SW 1271 (cell line): ENCODE data around the gene CBLIF.
"Not testable (repeated sequence)": the region's sequence is repeated elsewhere in the genome, so short reads cannot be mapped to it uniquely, and the experiment has no call there.

Experiments
- DNase-seq, 2 experiments: peaks; one replicate each; lab custom pipeline; 2025; lab: John Stamatoyannopoulos, UW

Gene CBLIF

GRCh38 chr11:59845399-59845798, at the start of gene CBLIF:
Gene CBLIF (minus strand): TSS chr11:59845499. CDS start chr11:59845453, 46 bp downstream.
- no peak for DNase-seq

GRCh38 chr11:59894616-59895015, 49.3 kb upstream of the CBLIF start:
- no peak for DNase-seq

DNA sequence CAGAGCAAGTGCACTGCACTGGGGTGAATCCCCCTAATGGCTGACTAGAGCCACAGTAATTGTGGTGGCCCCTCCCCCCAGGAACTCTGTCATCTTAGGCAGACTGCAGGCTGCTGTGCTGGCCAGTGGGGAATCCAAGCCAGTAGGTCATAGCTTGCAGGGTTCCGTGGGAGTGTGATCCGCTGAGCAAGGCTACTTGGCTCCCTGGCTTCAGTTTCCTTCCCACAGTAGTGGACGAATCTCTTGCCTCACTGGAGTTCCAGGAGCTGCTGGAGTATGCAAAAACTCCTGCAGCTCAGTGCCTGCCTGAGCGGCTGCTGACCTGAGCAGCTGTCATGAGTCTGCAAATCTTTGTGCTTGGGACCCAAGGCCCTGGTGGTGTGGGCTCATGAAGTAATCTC, 46.5 kb upstream of the CBLIF start:
- no peak for DNase-seq

DNA sequence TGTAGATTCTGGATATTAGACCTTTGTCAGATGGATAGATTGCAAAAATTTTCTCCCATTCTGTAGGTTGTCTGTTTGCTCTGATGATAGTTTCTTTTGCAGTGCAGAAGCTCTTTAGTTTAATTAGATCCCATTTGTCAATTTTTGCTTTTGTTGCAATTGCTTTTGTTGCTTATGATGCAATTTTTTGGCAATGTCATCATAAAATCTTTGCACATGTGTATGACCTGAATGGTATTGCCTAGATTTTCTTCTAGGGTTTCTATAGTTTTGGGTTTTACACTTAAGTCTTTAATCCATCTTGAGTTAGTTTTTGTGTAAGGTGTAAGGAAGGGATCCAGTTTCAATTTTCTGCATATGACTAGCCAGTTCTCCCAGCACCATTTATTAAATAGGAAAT, 41.9 kb upstream of the CBLIF start:
- not testable (repeated sequence) for DNase-seq

DNA sequence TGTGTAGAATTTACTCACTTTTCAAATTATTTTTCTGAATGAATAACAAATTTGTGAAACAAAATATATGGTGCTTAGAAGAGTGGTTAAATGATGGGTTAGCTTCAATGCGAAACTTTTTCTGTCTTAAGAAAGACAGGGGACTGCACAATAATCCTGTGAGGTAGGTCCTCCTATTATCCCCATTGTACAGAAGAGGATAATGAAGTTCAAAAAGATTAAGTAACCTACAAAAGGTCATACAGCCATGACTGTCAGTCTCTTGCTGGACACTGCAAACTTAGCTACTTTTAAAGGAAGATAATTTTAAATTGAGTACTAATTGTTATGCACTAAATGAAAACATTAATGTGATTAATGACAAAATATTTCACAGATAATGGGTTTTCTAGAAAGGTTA, 38.3 kb upstream of the CBLIF start:
- no peak for DNase-seq

- no peak for DNase-seq
Measured at GRCh38 chr11:59879567-59879966, 34.3 kb upstream of the CBLIF start.

DNA sequence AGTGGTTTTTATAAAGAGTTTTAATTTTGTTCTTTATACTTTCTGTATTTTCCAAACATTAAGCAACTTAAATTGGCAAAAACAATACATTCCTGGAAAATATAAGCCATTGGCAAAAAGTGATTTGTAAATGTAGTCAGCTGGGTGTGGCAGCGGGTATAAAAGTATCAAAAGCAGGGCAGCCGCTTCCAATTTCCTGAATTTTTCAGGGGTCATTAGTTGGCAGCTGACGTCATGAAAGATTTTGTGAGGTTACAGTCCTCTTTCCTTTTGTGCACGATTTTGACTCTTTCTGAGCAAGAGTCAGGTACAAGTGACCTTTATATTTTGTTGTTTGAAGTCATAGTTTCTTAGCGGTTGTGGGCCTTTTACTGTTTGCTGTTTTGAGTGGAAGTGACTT, 33.3 kb upstream of the CBLIF start, which contains the start of gene OOSP3:
Gene OOSP3, plus strand, starts transcription at position 208 of the 400 bp plus-strand sequence. Its CDS starts 27 bp downstream, at position 235.
- no peak for DNase-seq

GRCh38 chr11:59877784-59878183, 32.5 kb upstream of the CBLIF start:
- no peak for DNase-seq

DNA sequence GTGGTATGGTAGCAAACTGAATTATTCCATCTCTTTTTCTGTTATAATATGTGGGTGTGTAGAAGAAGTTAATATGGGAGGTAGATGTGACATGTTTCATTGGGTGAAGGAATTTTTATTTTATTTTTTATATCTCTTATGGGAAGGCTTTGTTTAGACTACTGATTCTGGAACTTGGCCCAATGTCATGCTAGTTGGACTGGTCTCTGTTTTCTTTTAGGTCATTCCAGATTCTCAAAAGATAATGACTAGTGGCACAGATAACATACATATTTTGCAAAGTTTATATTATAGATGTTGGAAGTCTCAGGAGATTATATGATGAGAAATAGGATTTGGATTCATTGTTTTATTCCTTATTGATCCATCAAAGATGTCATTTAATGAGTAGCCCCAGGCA, 32.0 kb upstream of the CBLIF start:
- no peak for DNase-seq

DNA sequence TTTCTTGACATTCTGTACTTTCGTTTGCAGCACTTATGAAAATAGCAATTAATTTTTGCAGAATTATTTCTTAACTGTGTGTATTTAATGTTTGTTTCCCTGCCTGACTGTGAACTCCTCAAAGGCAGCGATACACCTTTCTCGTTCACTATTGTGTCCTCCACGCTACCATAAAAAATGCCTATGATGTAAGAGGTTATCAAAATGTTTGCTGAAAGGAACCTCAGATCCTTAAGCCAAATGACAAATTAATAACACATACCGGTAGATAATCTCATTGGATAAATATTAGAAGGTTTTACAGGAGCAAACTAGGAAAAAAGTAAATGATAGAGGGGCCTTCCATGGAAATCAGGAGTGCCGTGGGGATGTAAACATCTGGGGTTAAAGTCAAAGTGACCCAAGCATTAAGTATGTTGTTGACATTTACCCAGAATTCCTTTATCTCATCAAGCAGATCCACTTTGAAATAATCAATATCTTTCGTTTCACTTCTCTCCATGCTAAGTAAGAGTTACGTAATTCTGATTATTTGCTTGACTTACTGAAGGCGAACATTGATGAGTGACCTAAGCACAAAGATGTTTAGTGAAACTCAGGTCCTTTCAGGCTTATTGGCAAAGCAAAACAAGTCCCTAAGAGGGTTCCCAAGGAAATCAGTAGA, 30.7 kb upstream of the CBLIF start:
- no peak for DNase-seq

DNA sequence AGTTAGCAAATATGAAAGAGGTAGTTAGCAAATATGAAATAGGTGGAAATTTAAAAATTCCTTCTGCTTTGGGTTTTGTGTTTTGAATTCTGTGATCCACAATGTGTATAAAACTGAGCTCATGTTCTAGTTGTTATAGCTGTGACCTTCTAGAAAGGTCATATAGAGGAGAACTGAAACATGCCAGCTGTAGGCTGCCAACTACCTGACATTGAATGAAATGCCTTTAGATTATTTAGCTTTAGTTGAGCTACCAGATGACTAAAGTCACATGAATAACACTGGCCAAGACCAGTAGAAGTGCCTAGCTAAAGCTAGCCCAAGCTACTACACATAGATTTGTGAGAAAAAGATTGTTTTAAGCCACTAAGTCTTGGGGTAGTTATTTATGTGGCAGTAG, 26.8 kb upstream of the CBLIF start:
- DNase-seq = no peak

- DNase-seq = no peak
Measured at GRCh38 chr11:59867946-59868345, 22.6 kb upstream of the CBLIF start.

- DNase-seq = no peak
Measured at GRCh38 chr11:59866836-59867235, 21.5 kb upstream of the CBLIF start.

- DNase-seq = no peak
Measured at GRCh38 chr11:59866397-59866796, 21.1 kb upstream of the CBLIF start, which contains the start of gene TCN1. Gene TCN1 (minus strand): TSS chr11:59866487. CDS start chr11:59866470, 17 bp downstream.

DNA sequence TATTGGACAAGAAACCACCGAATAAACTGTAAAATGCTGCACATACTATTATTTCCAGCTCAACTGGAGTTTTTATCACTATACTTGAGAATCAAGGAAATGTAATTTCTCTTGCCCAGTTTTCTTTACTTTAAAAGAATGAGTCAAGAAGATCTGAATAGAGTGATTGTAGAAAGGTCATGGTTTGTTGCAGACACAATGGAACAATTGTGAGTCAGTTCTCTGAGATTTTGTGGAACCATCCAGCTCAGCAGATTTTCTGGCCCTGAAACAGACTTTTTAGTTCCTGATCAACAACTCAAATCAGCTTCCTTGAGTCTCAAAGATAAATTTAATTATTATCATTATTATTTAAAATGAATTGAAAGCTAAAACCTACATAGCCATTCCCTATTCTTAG, 19.7 kb upstream of the CBLIF start:
- DNase-seq = no peak

GRCh38 chr11:59862252-59862651, 17.0 kb upstream of the CBLIF start:
- DNase-seq = no peak

DNA sequence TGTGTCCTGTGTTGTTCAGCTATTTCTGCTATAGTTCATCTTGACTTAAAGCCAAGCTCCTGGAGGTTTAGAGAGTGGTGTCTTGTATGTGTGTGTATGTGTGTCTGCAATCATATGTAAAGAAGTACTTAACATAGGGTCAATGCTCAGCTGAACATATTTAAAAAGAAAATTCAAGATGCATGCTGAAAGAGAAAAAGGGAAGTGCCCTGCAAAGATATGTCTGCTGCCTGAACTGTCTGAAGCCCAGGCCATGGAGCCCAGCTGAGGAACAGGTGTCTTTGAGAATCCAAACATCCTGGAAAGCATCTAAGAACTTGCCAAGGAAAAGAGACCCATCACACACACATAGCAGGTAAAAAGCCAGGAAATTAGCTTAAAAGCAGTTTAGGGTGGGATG, 14.4 kb upstream of the CBLIF start:
- no peak for DNase-seq

- peak; percentile 33 to 80 for DNase-seq
Measured at GRCh38 chr11:59857439-59858434, 12.4 kb upstream of the CBLIF start.

DNA sequence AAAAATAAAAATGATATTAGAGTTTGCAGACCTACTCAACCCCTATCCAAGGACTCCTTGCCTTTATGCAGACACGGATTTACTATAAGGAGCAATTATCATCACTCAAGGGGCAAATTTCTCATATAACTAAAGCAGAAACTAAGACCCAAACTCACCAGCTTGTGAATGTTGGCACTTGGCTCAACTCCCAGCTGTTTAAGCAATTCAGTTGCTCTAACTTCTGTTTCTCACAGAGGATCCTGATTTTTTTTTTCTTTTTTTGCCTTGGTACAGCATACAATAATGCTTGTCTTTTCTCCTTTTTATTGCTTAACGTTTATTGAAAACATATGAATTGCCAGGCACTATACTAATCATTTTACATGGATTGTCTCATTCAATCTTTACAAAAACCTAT, 9.6 kb upstream of the CBLIF start:
- DNase-seq = no peak

DNA sequence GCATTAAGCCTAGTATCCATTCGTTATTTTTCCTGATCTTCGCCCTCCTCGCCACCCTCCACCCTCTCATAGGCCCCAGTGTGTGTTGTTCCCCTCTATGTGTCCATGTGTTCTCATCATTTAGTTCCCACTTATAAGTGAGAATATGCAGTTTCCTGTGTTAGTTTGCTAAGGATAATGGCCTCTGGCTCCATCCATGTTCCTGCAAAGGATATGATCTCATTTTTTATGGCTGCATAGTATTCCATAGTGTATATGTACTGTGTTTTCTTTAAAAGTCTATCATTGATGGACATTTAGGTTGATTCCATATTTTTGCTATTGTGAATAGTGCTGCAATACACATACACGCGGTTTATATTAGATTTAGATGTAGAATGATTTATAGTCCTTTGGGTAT, 6.1 kb upstream of the CBLIF start:
- DNase-seq = not testable (repeated sequence)

- DNase-seq = not testable (repeated sequence)
Measured at GRCh38 chr11:59849551-59849950, 4.3 kb upstream of the CBLIF start.

DNA sequence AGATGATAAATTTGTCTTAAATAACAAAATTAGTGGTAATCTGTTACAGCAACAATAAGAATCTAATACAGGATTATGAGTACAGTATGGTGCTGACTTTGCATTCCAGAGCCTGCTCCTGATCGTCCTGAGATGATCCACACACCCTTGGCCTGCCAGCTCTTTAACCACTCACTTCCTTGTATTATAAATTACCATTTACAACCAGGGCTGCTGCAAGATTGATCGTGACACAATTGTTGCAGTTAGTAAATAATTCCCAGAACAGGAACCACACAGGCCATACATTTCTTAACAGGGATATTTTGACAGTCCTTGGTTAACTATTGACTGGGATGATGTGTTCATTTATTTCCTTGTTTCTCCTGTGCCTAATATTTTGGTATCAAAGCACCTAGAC, 3.8 kb upstream of the CBLIF start:
- DNase-seq = no peak

DNA sequence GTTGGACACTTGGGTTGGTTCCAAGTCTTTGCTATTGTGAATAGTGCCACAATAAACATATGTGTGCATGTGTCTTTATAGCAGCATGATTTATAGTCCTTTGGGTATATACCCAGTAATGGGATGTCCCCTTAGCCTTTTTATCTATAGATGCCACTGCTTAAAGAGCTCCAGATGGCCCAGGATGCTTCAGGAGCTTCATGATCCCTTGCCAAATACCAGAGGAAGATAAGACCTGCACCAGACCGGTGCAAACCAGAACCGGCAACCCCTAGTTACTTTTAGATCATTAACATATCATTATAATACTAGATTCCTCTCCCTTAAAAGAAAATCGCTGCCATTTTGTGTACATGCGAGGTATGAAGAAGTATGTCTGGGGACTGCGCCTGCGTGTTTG, 3.1 kb upstream of the CBLIF start:
- DNase-seq = not testable (repeated sequence)
